ENCODE measurements around the gene CD164L2.
A peak's percentile ranks its signal among the peaks of the same experiment; 100 is the strongest.

Gene CD164L2

GRCh38 chr1:27365372-27366112, 17.6 kb downstream of the CD164L2 start:
- Histone ChIP-seq H3K27ac (peak overlapping the region; percentile 88), H3K4me3 (ENCODE audit: low read depth, low read length) (peak overlapping the region; percentile 62), H3K36me3 (0 out of 2 replicates have a peak, but pooled peaks cover 3% of the 10 kb centered on the region), H3K9me3 (ENCODE audit: severe bottlenecking) (no peaks in the 10 kb centered on the region), H3K27me3 (ENCODE audit: insufficient read depth, low read depth, severe bottlenecking) (no peaks in the 10 kb centered on the region)
- DNase-seq = peak; percentile 87
- no peak for TF ChIP-seq CTCF (IDR thresholded peaks at IDR 0.05; ENCODE audit: low read depth, low read length)

GRCh38 chr1:27364696-27365371, 18.3 kb downstream of the CD164L2 start:
- DNase-seq = no peak
- H3K4me3 ChIP-seq (ENCODE audit: low read depth, low read length) = 0 out of 2 replicates have a peak overlapping the region, but pooled peaks have one; percentile 4
- H3K36me3 ChIP-seq = 0 out of 2 replicates have a peak, but pooled peaks cover 3% of the 10 kb centered on the region
- TF ChIP-seq CTCF (IDR thresholded peaks at IDR 0.05; ENCODE audit: low read depth, low read length) = no peak
- no peak overlapping the region for H3K27ac ChIP-seq
- H3K27me3 ChIP-seq (ENCODE audit: insufficient read depth, low read depth, severe bottlenecking) = no peaks in the 10 kb centered on the region
- no peaks in the 10 kb centered on the region for H3K9me3 ChIP-seq (ENCODE audit: severe bottlenecking)

- Histone ChIP-seq H3K27me3 (ENCODE audit: insufficient read depth, low read depth, severe bottlenecking) (no peaks in the 10 kb centered on the region), H3K4me3 (ENCODE audit: low read depth, low read length) (no peak overlapping the region), H3K36me3 (0 out of 2 replicates have a peak, but pooled peaks cover 3% of the 10 kb centered on the region), H3K9me3 (ENCODE audit: severe bottlenecking) (no peaks in the 10 kb centered on the region), H3K27ac (no peak overlapping the region)
- no peak for TF ChIP-seq CTCF (IDR thresholded peaks at IDR 0.05; ENCODE audit: low read depth, low read length)
- no peak for DNase-seq
These were observed 19.1 kb downstream of the CD164L2 start for GRCh38 chr1:27363766-27364695.

- H3K27me3 ChIP-seq (ENCODE audit: insufficient read depth, low read depth, severe bottlenecking) = no peaks in the 10 kb centered on the region
- H3K4me3 ChIP-seq (ENCODE audit: low read depth, low read length) = no peak overlapping the region
- H3K9me3 ChIP-seq (ENCODE audit: severe bottlenecking) = no peaks in the 10 kb centered on the region
- DNase-seq = no peak
- H3K27ac ChIP-seq = no peak overlapping the region
- no peak for TF ChIP-seq CTCF (IDR thresholded peaks at IDR 0.05; ENCODE audit: low read depth, low read length)
- H3K36me3 ChIP-seq = 0 out of 2 replicates have a peak, but pooled peaks cover 3% of the 10 kb centered on the region
These were observed 21.6 kb downstream of the CD164L2 start for GRCh38 chr1:27361553-27361952.

GRCh38 chr1:27361044-27361402, 22.1 kb downstream of the CD164L2 start:
- DNase-seq = no peak
- Histone ChIP-seq H3K27ac (no peak overlapping the region), H3K27me3 (ENCODE audit: insufficient read depth, low read depth, severe bottlenecking) (no peaks in the 10 kb centered on the region), H3K9me3 (ENCODE audit: severe bottlenecking) (no peaks in the 10 kb centered on the region), H3K36me3 (0 out of 2 replicates have a peak, but pooled peaks cover 3% of the 10 kb centered on the region), H3K4me3 (ENCODE audit: low read depth, low read length) (no peak overlapping the region)
- no peak for TF ChIP-seq CTCF (IDR thresholded peaks at IDR 0.05; ENCODE audit: low read depth, low read length)

Data from WERI-Rb-1 (cell line).